K562 (cell line): ENCODE data around the gene BID. TPM values are rescaled to one million over a fixed set of nuclear protein-coding genes. Genes with fewer than 3 reads are reported as not detected.

Experiments used
- BHLHE40 ChIP-seq: IDR thresholded peaks from 2 replicates; pipeline ENCODE4 v1.6.1; 2011; ENCODE audit warnings: low read length, improper control_type of control experiment
- CBFA2T2 ChIP-seq: fragments of 450-650 bp; conservative IDR thresholded peaks from 2 replicates; pipeline ENCODE4 v1.6.1; 2017; ENCODE audit warnings: mild to moderate bottlenecking
- CTCFL ChIP-seq: IDR thresholded peaks from 2 replicates; pipeline ENCODE4 v1.6.1; 2011; ENCODE audit warnings: borderline replicate concordance, low read depth, mild to moderate bottlenecking, moderate library complexity, low read length; ENCODE audit not compliant: insufficient read depth, poor library complexity, severe bottlenecking
- DPF2 ChIP-seq: fragments of 450-650 bp; IDR thresholded peaks from 2 replicates; pipeline ENCODE4 v1.6.1; 2016
- FOS ChIP-seq: IDR thresholded peaks from 3 replicates; pipeline ENCODE4 v1.6.1; 2011; ENCODE audit not compliant: insufficient read length; ENCODE audit errors: extremely low read depth
- FUS ChIP-seq: fragments of 200-400 bp; formaldehyde crosslinking; optimal IDR thresholded peaks from 2 replicates; pipeline ENCODE3; 2017; ENCODE audit warnings: low read depth, low read length
- HCFC1 ChIP-seq: IDR thresholded peaks from 2 replicates; pipeline ENCODE4 v1.6.1; 2012; ENCODE audit warnings: low read depth, low read length, improper control_type of control experiment
- HEY1 ChIP-seq: fragments of 250-450 bp; sonication (Bioruptor Pico); IDR thresholded peaks from 2 replicates; pipeline ENCODE4 v1.5.0; 2020; ENCODE audit warnings: mild to moderate bottlenecking, moderate library complexity, borderline replicate concordance
- LCOR ChIP-seq: sonication (generic); formaldehyde crosslinking; IDR thresholded peaks from 2 replicates; pipeline ENCODE4 v1.8.0; 2022; ENCODE audit warnings: mild to moderate bottlenecking, missing genetic modification reagents
- MAZ ChIP-seq, 2 experiments: fragments of 450-650 bp in 1 of 2; sonication (generic) in 1 of 2; formaldehyde crosslinking; IDR thresholded peaks in 1 of 2; conservative IDR thresholded peaks in 1 of 2; 2 replicates each; pipeline versions ENCODE4 v1.4.0 to v1.5.0; 2020; ENCODE audit warnings: mild to moderate bottlenecking in 1 of 2, missing genetic modification reagents in 1 of 2
- MLLT1 ChIP-seq, 2 experiments: fragments of 450-650 bp; IDR thresholded peaks; 2 replicates each; pipeline ENCODE4 v1.6.1; 2016
- MYC ChIP-seq, 2 experiments: fragments of 250-450 bp in 1 of 2; sonication (Bioruptor Pico) in 1 of 2; IDR thresholded peaks; 2 replicates each; pipeline versions ENCODE4 v1.5.1 to v1.6.1; 2012 to 2021; ENCODE audit warnings: low read depth in 2 of 2, borderline replicate concordance in 1 of 2, improper control_type of control experiment in 1 of 2, low read length in 1 of 2, mild to moderate bottlenecking in 1 of 2, moderate library complexity in 1 of 2
- PHB2 ChIP-seq: fragments of 450-650 bp; IDR thresholded peaks from 2 replicates; pipeline ENCODE4 v1.6.1; 2017; ENCODE audit warnings: low read depth
- RBFOX2 ChIP-seq: fragments of 200-400 bp; formaldehyde crosslinking; IDR thresholded peaks from 2 replicates; pipeline ENCODE4 v1.6.1; 2017; ENCODE audit warnings: low read depth, mild to moderate bottlenecking, low read length, moderate library complexity
- RBM39 ChIP-seq: fragments of 200-400 bp; formaldehyde crosslinking; optimal IDR thresholded peaks from 2 replicates; pipeline ENCODE3; 2018; ENCODE audit warnings: low read depth, low read length
- SMC3 ChIP-seq: conservative IDR thresholded peaks from 2 replicates; pipeline ENCODE4 v1.6.1; 2011; ENCODE audit warnings: low read depth, low read length, improper control_type of control experiment; ENCODE audit not compliant: insufficient read depth
- ZBTB1 ChIP-seq: sonication (generic); formaldehyde crosslinking; IDR thresholded peaks from 2 replicates; pipeline ENCODE4 v1.8.1; 2023; ENCODE audit warnings: missing genetic modification reagents, low read depth, mild to moderate bottlenecking, borderline replicate concordance
- ZBTB12 ChIP-seq: fragments of 250-450 bp; sonication (Bioruptor Pico); IDR thresholded peaks from 2 replicates; pipeline ENCODE4 v1.4.0; 2020
- ZNF175 ChIP-seq: fragments of 200-800 bp; sonication (Bioruptor generic); IDR thresholded peaks from 2 replicates; pipeline ENCODE4 v1.6.1; 2016; ENCODE audit warnings: low read depth, mild to moderate bottlenecking, missing genetic modification characterization, missing compliant biosample characterization
- ZNF197 ChIP-seq: fragments of 200-800 bp; sonication (Bioruptor generic); IDR thresholded peaks from 2 replicates; pipeline ENCODE4 v1.6.1; 2016; ENCODE audit warnings: low read depth, missing genetic modification characterization, missing compliant biosample characterization
- ZNF232 ChIP-seq: sonication (generic); formaldehyde crosslinking; IDR thresholded peaks from 2 replicates; pipeline ENCODE4 v1.8.0; 2022; ENCODE audit warnings: mild to moderate bottlenecking, missing genetic modification reagents
- polyA plus RNA-seq, 8 experiments: library from polyadenylated mRNA; depleted of rRNA in 4 of 8; stranded (reverse) in 5 of 8; unstranded in 3 of 8; fragments of >200 nt; fragmentation: Nextera tagmentation in 2 of 8; fragmentation: Illumina TruSeq in 1 of 8; extraction: Ambion mirVana in 2 of 8; extraction: Trizol in 1 of 8; gene quantifications; 2 replicates each; pipeline versions ENCODE4 v1.2.1 to v1.2.3, GENCODE V29; 2011 to 2014; ENCODE audit warnings: inconsistent platforms in 1 of 8, missing spikeins in 1 of 8
- total RNA-seq, 7 experiments: library from RNA; depleted of rRNA in 6 of 7; stranded (reverse); fragments of >200 nt in 6 of 7; fragmentation: Illumina TruSeq in 2 of 7; extraction: Trizol in 2 of 7; gene quantifications; 2 replicates each; pipeline versions ENCODE4 v1.2.1 to v1.2.3, GENCODE V29; 2011 to 2021; ENCODE audit warnings: low replicate concordance in 1 of 7
- TF ChIP-seq, protein P1 (sequence below): sonication (generic); formaldehyde crosslinking; IDR thresholded peaks from 2 replicates; pipeline ENCODE4 v1.8.1; 2023; ENCODE audit warnings: mild to moderate bottlenecking, missing genetic modification reagents, moderate library complexity

BID gene
- total and polyA plus RNA-seq, 9 of the 15 experiments (the other 6 are each of a cell fraction or from before 2014, with no cell fraction given), result 5.2 to 209 (median 63.7) TPM

GRCh38 chr22:17786435-17787161, 12.3 kb upstream of the BID start (continued):
- peak; percentile 10; the same call in 1 of the 2 replicates for TF ChIP-seq ZBTB12 (CRISPR knock-in tag)
- peak; percentile 79 for TF ChIP-seq DPF2
- TF ChIP-seq SMC3, result 0 out of 2 replicates have a peak, but pooled peaks have one; percentile 4
- TF ChIP-seq CBFA2T2, result peak; percentile 85
- TF ChIP-seq, protein P1, sequence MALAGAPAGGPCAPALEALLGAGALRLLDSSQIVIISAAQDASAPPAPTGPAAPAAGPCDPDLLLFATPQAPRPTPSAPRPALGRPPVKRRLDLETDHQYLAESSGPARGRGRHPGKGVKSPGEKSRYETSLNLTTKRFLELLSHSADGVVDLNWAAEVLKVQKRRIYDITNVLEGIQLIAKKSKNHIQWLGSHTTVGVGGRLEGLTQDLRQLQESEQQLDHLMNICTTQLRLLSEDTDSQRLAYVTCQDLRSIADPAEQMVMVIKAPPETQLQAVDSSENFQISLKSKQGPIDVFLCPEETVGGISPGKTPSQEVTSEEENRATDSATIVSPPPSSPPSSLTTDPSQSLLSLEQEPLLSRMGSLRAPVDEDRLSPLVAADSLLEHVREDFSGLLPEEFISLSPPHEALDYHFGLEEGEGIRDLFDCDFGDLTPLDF, result 0 out of 2 replicates have a peak, but pooled peaks have one; percentile 10
- no peak for TF ChIP-seq ZNF232 (CRISPR knock-in tag)
- peak; percentile 73 for TF ChIP-seq HCFC1
- no peak for TF ChIP-seq MLLT1 (IDR thresholded peaks at IDR 0.05)
- peak; percentile 99 for TF ChIP-seq BHLHE40
- no peak for TF ChIP-seq RBM39
- no peak for TF ChIP-seq FUS
- TF ChIP-seq RBFOX2, result 0 out of 2 replicates have a peak, but pooled peaks have one; percentile 17
- TF ChIP-seq HEY1, result no peak
- TF ChIP-seq LCOR (CRISPR knock-in tag), result 0 out of 2 replicates have a peak, but pooled peaks have one; percentile 56
- 0 out of 2 replicates have a peak, but pooled peaks have one; percentile 57 for TF ChIP-seq ZBTB1
- no peak for TF ChIP-seq CTCFL
- TF ChIP-seq FOS, result no peak
- no peak for TF ChIP-seq ZNF197 (CRISPR knock-in tag)
- TF ChIP-seq PHB2, result 0 out of 2 replicates have a peak, but pooled peaks have one; percentile 32
- TF ChIP-seq ZNF175 (CRISPR knock-in tag), result no peak
- peak in 1 of 2 experiments; percentile 71 for TF ChIP-seq MAZ (CRISPR knock-in tag; conservative IDR thresholded peaks at IDR 0.05 in 1 of 2, IDR thresholded peaks at IDR 0.05 in 1 of 2)
- TF ChIP-seq MYC (IDR thresholded peaks at IDR 0.05; ENCODE audit: low read depth, low read length), result peak; percentile 49
- no peak for TF ChIP-seq MYC (CRISPR knock-in tag; IDR thresholded peaks at IDR 0.05; ENCODE audit: borderline replicate concordance, low read depth)
